Measurements from ENCODE around the gene LTB.

DNA sequence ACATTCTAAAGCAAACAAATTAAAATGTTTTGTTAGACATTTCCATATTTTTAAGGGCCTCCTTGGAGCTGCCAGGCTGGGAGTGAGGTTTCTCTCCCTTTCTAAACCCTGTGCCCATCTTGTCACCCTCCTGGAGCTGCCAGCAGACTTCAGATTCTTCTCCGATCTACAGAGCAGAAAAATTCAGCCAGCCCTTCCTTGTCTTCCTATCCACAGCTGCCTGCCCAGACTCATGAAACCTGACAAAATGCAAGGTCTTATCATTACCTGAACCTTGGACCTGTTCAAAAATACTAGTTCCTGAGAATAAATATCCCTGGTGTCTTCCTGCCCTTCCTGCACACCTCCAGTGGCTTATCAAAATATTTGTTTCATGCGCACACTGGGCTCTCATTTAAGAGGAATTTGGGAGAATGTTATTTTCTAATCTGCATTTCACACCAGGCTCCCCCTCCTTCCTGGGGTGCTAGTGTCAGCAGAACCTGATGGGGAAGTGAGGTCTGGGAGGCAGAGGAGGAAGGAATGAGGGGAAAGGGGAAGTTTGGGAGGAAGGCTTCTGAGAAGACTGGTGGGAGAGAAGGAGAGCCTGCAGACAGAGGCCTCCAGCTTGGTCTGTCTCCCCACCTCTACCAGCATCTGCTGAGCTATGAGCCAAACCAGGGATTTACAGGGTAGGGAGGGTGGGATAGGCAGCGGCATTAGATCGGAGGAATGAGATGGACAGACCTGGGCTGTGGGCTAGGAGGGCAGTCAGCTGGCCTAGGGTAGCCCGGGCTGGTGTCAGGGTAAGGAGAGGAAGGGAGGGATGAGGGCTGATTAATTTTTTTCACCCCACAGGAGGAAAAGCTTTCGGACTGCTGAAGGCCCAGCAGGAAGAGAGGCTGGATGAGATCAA, 32.7 kb upstream of the LTB start, which contains the start of gene AIF1:
- TF ChIP-seq, protein P1, sequence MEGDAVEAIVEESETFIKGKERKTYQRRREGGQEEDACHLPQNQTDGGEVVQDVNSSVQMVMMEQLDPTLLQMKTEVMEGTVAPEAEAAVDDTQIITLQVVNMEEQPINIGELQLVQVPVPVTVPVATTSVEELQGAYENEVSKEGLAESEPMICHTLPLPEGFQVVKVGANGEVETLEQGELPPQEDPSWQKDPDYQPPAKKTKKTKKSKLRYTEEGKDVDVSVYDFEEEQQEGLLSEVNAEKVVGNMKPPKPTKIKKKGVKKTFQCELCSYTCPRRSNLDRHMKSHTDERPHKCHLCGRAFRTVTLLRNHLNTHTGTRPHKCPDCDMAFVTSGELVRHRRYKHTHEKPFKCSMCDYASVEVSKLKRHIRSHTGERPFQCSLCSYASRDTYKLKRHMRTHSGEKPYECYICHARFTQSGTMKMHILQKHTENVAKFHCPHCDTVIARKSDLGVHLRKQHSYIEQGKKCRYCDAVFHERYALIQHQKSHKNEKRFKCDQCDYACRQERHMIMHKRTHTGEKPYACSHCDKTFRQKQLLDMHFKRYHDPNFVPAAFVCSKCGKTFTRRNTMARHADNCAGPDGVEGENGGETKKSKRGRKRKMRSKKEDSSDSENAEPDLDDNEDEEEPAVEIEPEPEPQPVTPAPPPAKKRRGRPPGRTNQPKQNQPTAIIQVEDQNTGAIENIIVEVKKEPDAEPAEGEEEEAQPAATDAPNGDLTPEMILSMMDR (IDR thresholded peaks at IDR 0.05), result no peak
- no peak for TF ChIP-seq POLR2A (IDR thresholded peaks at IDR 0.05)
